ENCODE measurements around the gene MFSD2B.

Gene MFSD2B

GRCh38 chr2:24050041-24050979 is 40.4 kb downstream of the MFSD2B start:
- no peak for DNase-seq (ENCODE audit: low read depth)

- no peak for DNase-seq (ENCODE audit: low read depth)
These were observed 41.9 kb downstream of the MFSD2B start for GRCh38 chr2:24051833-24052232.

DNA sequence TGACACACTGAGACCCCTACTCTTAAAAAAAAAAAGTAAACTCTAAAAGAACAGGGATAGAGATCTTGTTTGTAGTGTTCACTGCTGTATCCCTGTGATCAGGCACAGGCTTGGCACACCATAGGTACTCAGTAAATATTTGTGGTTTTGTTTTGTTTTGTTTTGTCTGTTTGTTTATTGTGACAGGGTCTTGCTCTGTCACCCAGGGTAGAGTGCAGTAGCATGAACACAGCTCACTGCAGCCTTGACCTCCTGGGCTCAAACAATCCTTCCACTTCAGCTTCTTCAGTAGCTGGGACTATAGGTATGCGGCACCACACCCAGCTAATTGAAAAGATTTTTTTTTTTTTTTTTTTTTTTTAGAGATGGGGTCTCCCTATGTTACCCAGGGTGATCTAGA is 43.1 kb downstream of the MFSD2B start:
- no peak for DNase-seq (ENCODE audit: low read depth)

- DNase-seq (ENCODE audit: low read depth): no peak
These were observed 44.6 kb downstream of the MFSD2B start for GRCh38 chr2:24054366-24055010.

DNA sequence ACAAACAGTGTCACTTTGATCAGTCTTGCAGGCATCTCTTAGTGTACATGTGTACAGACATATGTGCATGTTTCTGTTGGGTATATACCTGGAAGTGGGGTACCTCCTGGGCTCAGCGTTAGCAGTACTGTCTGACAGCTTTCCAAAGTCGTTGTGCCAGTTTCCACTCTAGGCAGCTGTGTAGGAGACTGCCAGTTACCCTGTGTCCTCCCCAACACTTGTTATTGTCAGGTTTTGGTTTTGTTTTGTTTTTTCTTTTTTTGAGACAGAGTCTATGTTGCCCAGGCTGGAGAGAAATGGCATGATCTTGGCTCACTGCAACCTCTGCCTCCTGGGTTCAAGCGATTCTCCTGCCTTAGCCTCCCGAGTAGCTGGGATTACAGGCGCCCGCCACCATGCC is 45.9 kb downstream of the MFSD2B start:
- no peak for DNase-seq (ENCODE audit: low read depth)

DNA sequence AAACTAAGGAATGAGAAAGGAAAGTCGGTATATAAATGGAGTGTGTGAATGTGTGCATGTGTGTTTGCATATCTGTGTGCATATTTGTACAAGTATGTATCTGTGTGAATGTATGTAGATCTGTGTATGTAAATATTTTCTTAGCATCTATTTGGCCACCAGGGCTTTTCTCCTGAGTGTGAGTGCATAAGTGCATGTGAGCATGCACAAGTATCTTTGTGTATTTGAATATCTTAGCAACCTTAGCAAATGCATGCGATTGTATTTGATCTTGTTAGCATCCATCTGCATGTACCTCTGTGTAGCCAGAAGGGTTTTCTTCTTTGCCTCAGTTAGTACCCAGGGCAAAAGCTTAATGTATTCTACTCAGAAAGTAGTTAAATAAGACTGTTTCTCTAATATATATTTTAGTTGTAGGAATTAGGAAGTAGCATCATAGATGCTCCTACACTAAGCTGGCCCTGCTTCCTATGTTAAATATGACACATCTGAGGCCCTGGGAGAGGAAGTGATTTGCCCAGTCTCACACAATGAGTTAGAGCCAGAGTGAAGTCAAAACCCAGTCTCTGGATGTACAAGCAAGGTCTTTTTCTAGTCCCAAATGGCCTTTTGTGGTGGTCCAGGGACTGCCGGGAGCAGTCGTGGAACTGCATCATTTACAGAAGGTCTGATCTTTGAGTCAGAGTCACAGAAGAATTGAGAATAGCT is 48.8 kb downstream of the MFSD2B start:
- no peak for DNase-seq (ENCODE audit: low read depth)

GRCh38 chr2:24065341-24065740 is 55.5 kb downstream of the MFSD2B start:
- no peak for DNase-seq (ENCODE audit: low read depth)

- DNase-seq (ENCODE audit: low read depth): no peak
These were observed 62.4 kb downstream of the MFSD2B start for GRCh38 chr2:24072259-24072658.

DNA sequence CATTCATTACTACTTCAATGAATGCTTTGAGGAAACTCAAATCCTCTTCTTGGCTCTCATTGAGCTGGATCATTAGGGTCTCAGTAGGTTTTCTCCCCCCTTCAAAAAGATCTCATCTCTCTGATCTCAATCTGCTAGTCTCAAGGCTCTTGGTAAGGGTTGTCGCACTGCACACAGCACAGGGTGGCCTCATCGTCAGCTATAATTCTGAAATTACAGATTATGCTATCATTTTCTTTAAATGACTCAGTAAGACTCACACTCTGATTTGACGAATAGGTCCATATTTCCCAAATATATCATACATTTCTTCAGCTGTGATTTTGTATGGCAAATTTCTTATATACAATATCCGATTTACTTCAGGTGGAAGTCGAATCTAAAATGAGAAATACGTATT is 63.9 kb downstream of the MFSD2B start:
- DNase-seq (ENCODE audit: low read depth): no peak

DNA sequence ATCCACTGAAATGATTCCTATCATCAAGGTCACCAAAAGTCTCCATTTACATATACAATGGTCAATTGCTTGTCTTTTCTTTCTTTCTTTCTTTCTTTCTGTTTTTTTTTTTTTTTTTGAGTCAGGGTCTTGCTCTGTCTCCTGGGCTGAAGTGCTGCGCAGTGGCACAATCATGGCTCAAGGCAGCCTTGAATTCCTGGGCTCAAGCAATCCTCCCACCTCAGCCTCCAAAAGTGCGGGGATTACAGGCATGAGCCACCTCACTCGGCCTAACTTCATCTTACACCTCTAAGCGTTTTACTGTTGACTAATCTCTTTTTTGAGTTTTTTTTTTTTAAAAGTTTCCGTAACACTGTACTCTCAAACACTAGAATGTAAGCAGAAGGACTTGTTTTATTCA is 65.4 kb downstream of the MFSD2B start:
- DNase-seq (ENCODE audit: low read depth): no peak

All from stimulated activated CD8-positive, alpha-beta memory T cell treated with anti-CD3 and anti-CD28 coated beads, Interleukin-12 subunit alpha, Interleukin-12 subunit beta, amount 100 ng/mL, for 4 hours (primary cell).